HFFc6 (cell line): ENCODE results near the gene ARPC3. TPM values are rescaled to one million over a fixed set of nuclear protein-coding genes. Genes with fewer than 3 reads are reported as not detected.
"Not testable (repeated sequence)": the region's sequence is repeated elsewhere in the genome, so short reads cannot be mapped to it uniquely, and the experiment has no call there.

ENCODE experiments used
- DNase-seq: peaks from one replicate; pipeline ENCODE4 v3.0.0-alpha.2; 2018
- H3K27ac Mint-ChIP-seq: 2 replicates; pipeline ENCODE4 v1.8.0; 2020; ENCODE audit warnings: mild to moderate bottlenecking, mixed read lengths
- H3K27me3 Mint-ChIP-seq: 2 replicates; pipeline ENCODE4 v1.8.0; 2021; ENCODE audit warnings: mild to moderate bottlenecking, moderate library complexity, mixed read lengths; ENCODE audit not compliant: insufficient read depth
- H3K36me3 Mint-ChIP-seq: 2 replicates; pipeline ENCODE4 v1.8.0; 2021; ENCODE audit warnings: low read depth, mixed read lengths
- H3K4me1 Mint-ChIP-seq: 2 replicates; pipeline ENCODE4 v1.8.0; 2020; ENCODE audit warnings: low read depth, mixed read lengths
- H3K4me3 Mint-ChIP-seq: 2 replicates; pipeline ENCODE4 v1.8.0; 2020; ENCODE audit warnings: mild to moderate bottlenecking, moderate library complexity, mixed read lengths
- H3K9me3 Mint-ChIP-seq: 2 replicates; pipeline ENCODE4 v1.8.0; 2020; ENCODE audit warnings: mild to moderate bottlenecking, mixed read lengths
- CTCF ChIP-seq: fragments of 200-600 bp; sonication (generic); IDR thresholded peaks from 2 replicates; pipeline ENCODE4 v1.5.0; 2021; ENCODE audit warnings: antibody characterized with exemption, mild to moderate bottlenecking
- total RNA-seq, 6 experiments: library from RNA; stranded (reverse); fragmentation: NEBNext Ultra II Directional; extraction: Animal tissue kit (Norgen Biotek cat#: 25700); gene quantifications; 2 replicates in 1 of 6; 3 replicates in 5 of 6; pipeline ENCODE4 v1.2.3, GENCODE V29; 2021

ARPC3 gene
- total RNA-seq, 6 experiments from 2014 or later: 301 to 338 (median 317) TPM

GRCh38 chr12:110424237-110424636 lies 25.9 kb downstream of the ARPC3 start:
- Mint-ChIP-seq H3K36me3 (no peaks in the 10 kb centered on the region), H3K4me1 (peaks cover 13% of the 10 kb centered on the region), H3K27ac (no peak overlapping the region), H3K4me3 (no peak overlapping the region), H3K27me3 (peaks cover 5% of the 10 kb centered on the region; the same call in 1 of the 2 replicates), H3K9me3 (no peaks in the 10 kb centered on the region)
- TF ChIP-seq CTCF: no peak
- no peak for DNase-seq

- H3K9me3 Mint-ChIP-seq: no peaks in the 10 kb centered on the region
- peaks cover 13% of the 10 kb centered on the region for H3K4me1 Mint-ChIP-seq
- H3K4me3 Mint-ChIP-seq: no peak overlapping the region
- DNase-seq: no peak
- no peak for TF ChIP-seq CTCF
- H3K27me3 Mint-ChIP-seq: peaks cover 5% of the 10 kb centered on the region; the same call in 1 of the 2 replicates
- H3K36me3 Mint-ChIP-seq: no peaks in the 10 kb centered on the region
- H3K27ac Mint-ChIP-seq: no peak overlapping the region
Observed at GRCh38 chr12:110421701-110422100, 28.4 kb downstream of the ARPC3 start.

- no peak overlapping the region for H3K27ac Mint-ChIP-seq
- H3K4me1 Mint-ChIP-seq: peaks cover 9% of the 10 kb centered on the region
- H3K9me3 Mint-ChIP-seq: no peaks in the 10 kb centered on the region
- H3K4me3 Mint-ChIP-seq: no peak overlapping the region
- H3K36me3 Mint-ChIP-seq: no peaks in the 10 kb centered on the region
- H3K27me3 Mint-ChIP-seq: peaks cover 5% of the 10 kb centered on the region; the same call in 1 of the 2 replicates
- no peak for DNase-seq
- no peak for TF ChIP-seq CTCF
Observed at GRCh38 chr12:110421159-110421661, 28.9 kb downstream of the ARPC3 start.

GRCh38 chr12:110420644-110421043 lies 29.5 kb downstream of the ARPC3 start:
- not testable (repeated sequence) for H3K4me3 Mint-ChIP-seq, H3K36me3 Mint-ChIP-seq, H3K27ac Mint-ChIP-seq, H3K27me3 Mint-ChIP-seq, H3K4me1 Mint-ChIP-seq, DNase-seq, H3K9me3 Mint-ChIP-seq

GRCh38 chr12:110417113-110417512 lies 33.0 kb downstream of the ARPC3 start:
- H3K27me3 Mint-ChIP-seq, H3K4me3 Mint-ChIP-seq, H3K27ac Mint-ChIP-seq, H3K4me1 Mint-ChIP-seq, H3K36me3 Mint-ChIP-seq, DNase-seq, H3K9me3 Mint-ChIP-seq: not testable (repeated sequence)

- peak overlapping the region; percentile 34; the same call in 1 of the 2 replicates for H3K4me3 Mint-ChIP-seq
- H3K27ac Mint-ChIP-seq: peak overlapping the region; percentile 67
- H3K36me3 Mint-ChIP-seq, DNase-seq, H3K27me3 Mint-ChIP-seq, H3K9me3 Mint-ChIP-seq: not testable (repeated sequence)
- H3K4me1 Mint-ChIP-seq: peaks cover 17% of the 10 kb centered on the region
Observed at GRCh38 chr12:110410086-110410485, 40.1 kb downstream of the ARPC3 start.

- Mint-ChIP-seq H3K4me1 (peaks cover 27% of the 10 kb centered on the region), H3K36me3 (peaks cover 15% of the 10 kb centered on the region)
- H3K4me3 Mint-ChIP-seq, DNase-seq, H3K9me3 Mint-ChIP-seq, H3K27ac Mint-ChIP-seq, H3K27me3 Mint-ChIP-seq: not testable (repeated sequence)
Observed at GRCh38 chr12:110405126-110405662, 44.9 kb downstream of the ARPC3 start.
